ENCODE measurements around the gene FAM83C. TPM values are rescaled to one million over a fixed set of nuclear protein-coding genes. Genes with fewer than 3 reads are reported as not detected.
A peak's percentile ranks its signal among the peaks of the same experiment; 100 is the strongest.

FAM83C gene
- total RNA-seq, 1 experiment from 2014 or later = not detected

DNA sequence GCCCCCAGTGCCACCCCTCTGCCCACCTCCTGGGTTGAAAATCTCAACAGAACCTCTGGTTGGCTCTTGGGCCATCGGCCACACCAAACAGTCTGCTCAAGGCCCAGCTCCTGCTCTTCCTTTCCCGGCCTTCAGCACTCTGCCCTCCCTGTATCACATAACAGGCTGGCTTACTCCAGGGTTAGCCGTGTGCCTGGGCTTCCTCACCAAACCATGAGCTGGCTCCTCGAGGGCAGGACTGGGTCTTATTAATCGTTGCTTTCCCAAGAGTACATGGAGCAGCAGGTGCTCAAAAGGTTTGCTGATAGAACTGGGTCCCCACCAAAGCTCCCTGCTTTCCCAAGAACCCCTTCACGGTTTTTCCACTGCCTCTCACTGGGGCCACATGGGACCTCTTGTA lies 12.7 kb upstream of the FAM83C start:
- Mint-ChIP-seq H3K4me3 (ENCODE audit: unreplicated experiment) (no peak overlapping the region), H3K27ac (ENCODE audit: low read depth, unreplicated experiment) (peak overlapping the region; percentile 94)
- CTCF ChIA-PET = interaction anchor here (0.6 to 16.2 kb wide), 30 partner anchors 8 to 179 kb away, joined by 3 to 374 read pairs (median 9); partner anchors contain the start of genes CEP250, EIF6, FAM83C and GDF5

DNA sequence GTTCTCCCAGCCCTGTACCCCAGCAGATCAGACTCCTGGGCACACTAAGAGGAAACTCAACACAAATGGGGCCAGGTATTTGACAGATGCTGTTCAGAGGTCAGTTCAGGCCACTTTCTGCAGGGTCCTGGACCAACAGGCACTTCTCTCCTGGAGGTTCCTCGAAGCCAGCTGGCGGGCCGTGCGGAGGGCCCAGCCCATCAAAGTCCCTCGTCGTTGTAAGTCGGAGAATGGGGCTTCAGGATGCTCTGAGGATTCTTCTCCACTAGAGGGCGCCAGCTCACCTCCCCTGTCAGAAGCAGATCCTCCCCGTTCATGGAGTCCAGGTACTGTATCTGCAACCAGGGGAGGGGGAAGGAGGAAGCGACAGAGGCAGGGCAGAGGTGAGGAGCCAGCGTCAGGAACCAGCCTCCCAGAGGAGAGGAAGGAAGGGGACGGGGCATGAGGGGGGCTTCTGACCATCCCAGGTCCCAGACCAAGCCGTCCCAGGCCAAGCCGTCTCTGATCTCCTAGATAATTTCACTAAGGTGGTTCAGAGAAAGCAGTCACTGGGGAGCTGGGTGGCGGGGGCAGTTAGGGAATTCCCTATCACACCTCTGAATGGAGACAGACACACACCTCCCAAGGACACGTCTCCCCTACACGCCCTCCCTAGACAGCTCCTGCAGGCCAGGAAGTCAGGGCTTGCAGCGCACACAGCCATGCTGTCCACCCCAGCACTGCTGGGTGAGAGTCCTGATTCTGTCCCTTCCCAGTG lies 11.7 kb upstream of the FAM83C start:
- ChIA-PET POLR2A (interaction anchor here (0.6 to 13.4 kb wide), 19 partner anchors 14 to 168 kb away, joined by 3 to 468 read pairs (median 29); partner anchors contain the start of genes CEP250, EDEM2, EIF6 and GDF5), CTCF (interaction anchor here (0.6 to 16.2 kb wide), 48 partner anchors 9 to 1441 kb away, joined by 3 to 374 read pairs (median 6); partner anchors contain the start of genes CEP250, EDEM2, EIF6 and FAM83C)
- TF ChIP-seq, protein P1, sequence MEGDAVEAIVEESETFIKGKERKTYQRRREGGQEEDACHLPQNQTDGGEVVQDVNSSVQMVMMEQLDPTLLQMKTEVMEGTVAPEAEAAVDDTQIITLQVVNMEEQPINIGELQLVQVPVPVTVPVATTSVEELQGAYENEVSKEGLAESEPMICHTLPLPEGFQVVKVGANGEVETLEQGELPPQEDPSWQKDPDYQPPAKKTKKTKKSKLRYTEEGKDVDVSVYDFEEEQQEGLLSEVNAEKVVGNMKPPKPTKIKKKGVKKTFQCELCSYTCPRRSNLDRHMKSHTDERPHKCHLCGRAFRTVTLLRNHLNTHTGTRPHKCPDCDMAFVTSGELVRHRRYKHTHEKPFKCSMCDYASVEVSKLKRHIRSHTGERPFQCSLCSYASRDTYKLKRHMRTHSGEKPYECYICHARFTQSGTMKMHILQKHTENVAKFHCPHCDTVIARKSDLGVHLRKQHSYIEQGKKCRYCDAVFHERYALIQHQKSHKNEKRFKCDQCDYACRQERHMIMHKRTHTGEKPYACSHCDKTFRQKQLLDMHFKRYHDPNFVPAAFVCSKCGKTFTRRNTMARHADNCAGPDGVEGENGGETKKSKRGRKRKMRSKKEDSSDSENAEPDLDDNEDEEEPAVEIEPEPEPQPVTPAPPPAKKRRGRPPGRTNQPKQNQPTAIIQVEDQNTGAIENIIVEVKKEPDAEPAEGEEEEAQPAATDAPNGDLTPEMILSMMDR (IDR thresholded peaks at IDR 0.05; ENCODE audit: unreplicated experiment) = peak; percentile 92
- Mint-ChIP-seq H3K4me3 (ENCODE audit: unreplicated experiment) (no peak overlapping the region), H3K4me1 (ENCODE audit: insufficient read depth, unreplicated experiment) (peaks cover 63% of the 10 kb centered on the region), H3K27me3 (ENCODE audit: insufficient read depth, unreplicated experiment) (no peaks in the 10 kb centered on the region), H3K36me3 (ENCODE audit: insufficient read depth, unreplicated experiment) (peaks cover 2% of the 10 kb centered on the region), H3K27ac (ENCODE audit: low read depth, unreplicated experiment) (peak overlapping the region; percentile 94), H3K9me3 (ENCODE audit: unreplicated experiment) (no peaks in the 10 kb centered on the region)
- intact Hi-C loops (cut with micrococcal nuclease) = loop anchor here (1.0 kb wide), 3 partner anchors 25 to 143 kb away; no protein-coding TSS in a partner anchor
- BruUV-seq (replicated peaks) = no TSS peak
- peak; percentile 92 for DNase-seq (ENCODE audit: unreplicated experiment)

More for the DNA sequence above, 12.7 kb upstream of the FAM83C start:
- Mint-ChIP-seq H3K9me3 (ENCODE audit: unreplicated experiment) (no peaks in the 10 kb centered on the region), H3K36me3 (ENCODE audit: insufficient read depth, unreplicated experiment) (peaks cover 6% of the 10 kb centered on the region), H3K27me3 (ENCODE audit: insufficient read depth, unreplicated experiment) (no peaks in the 10 kb centered on the region), H3K4me1 (ENCODE audit: insufficient read depth, unreplicated experiment) (peaks cover 69% of the 10 kb centered on the region)
- POLR2A ChIA-PET = interaction anchor here (0.8 to 13.4 kb wide), 20 partner anchors 13 to 358 kb away, joined by 3 to 468 read pairs (median 20); partner anchors contain the start of genes CEP250, EDEM2, EIF6 and GDF5
- intact Hi-C loops (cut with micrococcal nuclease) = loop anchor here (1.0 kb wide), 2 partner anchors 24 to 134 kb away; no protein-coding TSS in a partner anchor
- no TSS peak for BruUV-seq (replicated peaks)
- DNase-seq (ENCODE audit: unreplicated experiment) = no peak
- TF ChIP-seq, protein P1 (IDR thresholded peaks at IDR 0.05; ENCODE audit: unreplicated experiment) = no peak

DNA sequence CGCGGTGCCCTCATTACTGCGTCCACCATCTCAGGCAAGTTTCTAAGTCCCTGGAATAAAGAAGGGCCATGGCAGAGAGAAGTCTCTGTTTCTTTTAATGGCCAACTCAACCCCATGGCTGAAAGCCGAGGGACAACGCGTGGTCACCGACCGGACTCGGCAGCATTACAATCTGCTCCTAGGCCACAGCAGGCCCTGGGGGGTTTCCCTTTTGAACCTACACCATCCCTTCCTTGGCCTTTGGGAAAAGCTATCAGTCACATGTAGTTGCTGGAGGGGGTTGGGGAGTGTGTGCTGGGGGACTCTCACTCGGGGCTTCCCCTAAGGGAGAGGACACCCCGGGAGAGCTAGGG lies 11.1 kb upstream of the FAM83C start:
- no peaks in the 10 kb centered on the region for H3K27me3 Mint-ChIP-seq (ENCODE audit: insufficient read depth, unreplicated experiment)
- no peak for DNase-seq (ENCODE audit: unreplicated experiment)
- H3K27ac Mint-ChIP-seq (ENCODE audit: low read depth, unreplicated experiment) = peak overlapping the region; percentile 94
- intact Hi-C loops (cut with micrococcal nuclease) = loop anchor here (1.0 kb wide), 1 partner anchor 144 kb away; no protein-coding TSS in a partner anchor
- no peaks in the 10 kb centered on the region for H3K9me3 Mint-ChIP-seq (ENCODE audit: unreplicated experiment)
- ChIA-PET POLR2A (interaction anchor here (1.2 to 13.4 kb wide), 11 partner anchors 15 to 168 kb away, joined by 3 to 468 read pairs (median 92); partner anchors contain the start of genes CEP250, EIF6, GDF5 and MMP24OS), CTCF (interaction anchor here (0.5 to 16.2 kb wide), 40 partner anchors 10 to 1441 kb away, joined by 3 to 374 read pairs (median 9); partner anchors contain the start of genes CEP250, EDEM2, EIF6 and FAM83C)
- no TSS peak for BruUV-seq (replicated peaks)
- peaks cover 64% of the 10 kb centered on the region for H3K4me1 Mint-ChIP-seq (ENCODE audit: insufficient read depth, unreplicated experiment)
- H3K36me3 Mint-ChIP-seq (ENCODE audit: insufficient read depth, unreplicated experiment) = no peaks in the 10 kb centered on the region
- no peak overlapping the region for H3K4me3 Mint-ChIP-seq (ENCODE audit: unreplicated experiment)
- TF ChIP-seq, protein P1 (IDR thresholded peaks at IDR 0.05; ENCODE audit: unreplicated experiment) = no peak
